NCI-H82 (cell line): ENCODE data around the gene HTN1.
"Not testable (repeated sequence)": the region's sequence is repeated elsewhere in the genome, so short reads cannot be mapped to it uniquely, and the experiment has no call there.

Experiments used
- DNase-seq: peaks from one replicate; lab custom pipeline; 2025; lab: John Stamatoyannopoulos, UW

Gene HTN1

DNA sequence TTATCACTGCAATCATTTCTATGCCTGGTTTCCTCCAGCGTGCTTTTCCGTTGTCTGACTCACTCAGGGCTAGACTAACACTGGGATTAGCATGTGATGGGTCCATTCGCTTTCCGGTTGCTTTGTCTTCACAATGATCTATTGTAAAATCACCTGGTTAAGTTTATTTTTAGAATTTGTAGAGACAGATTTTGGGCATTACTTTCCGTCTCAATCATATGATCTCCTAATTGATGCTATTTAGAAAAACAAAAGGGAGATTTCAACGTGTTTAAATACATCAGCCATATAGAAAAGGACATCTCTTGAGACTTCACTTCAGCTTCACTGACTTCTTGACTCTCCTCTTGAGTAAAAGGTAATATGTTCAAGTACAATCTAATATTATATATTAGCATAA lies at the start of gene HTN1:
TSS of gene HTN1 (plus strand) at position 301 of the 400 bp plus-strand sequence. CDS start 2,639 bp downstream, outside the sequence.
- DNase-seq, result not testable (repeated sequence)

- DNase-seq, result no peak
These were observed 49.5 kb upstream of the HTN1 start for GRCh38 chr4:70000711-70001110.

- DNase-seq, result no peak
These were observed 47.7 kb upstream of the HTN1 start for GRCh38 chr4:70002507-70002906.

DNA sequence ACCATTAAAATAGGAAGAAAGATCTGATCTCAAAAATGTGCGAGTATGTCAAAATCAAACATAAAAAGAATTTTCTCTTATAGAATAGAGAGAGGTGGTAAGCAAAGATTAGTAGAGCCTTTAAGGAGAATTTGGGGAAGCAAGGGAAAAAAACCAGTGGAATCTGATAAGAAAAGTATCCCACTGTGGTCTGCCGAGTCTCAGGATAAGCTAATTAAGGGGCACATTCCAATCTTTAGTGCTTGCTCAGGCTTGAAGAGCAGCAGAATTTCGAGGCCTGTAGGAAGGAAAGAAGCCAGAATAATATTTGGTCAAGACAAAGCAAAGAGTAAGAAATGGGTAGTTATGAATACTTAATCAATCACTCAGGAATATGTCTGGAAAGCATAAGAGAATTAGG lies 41.5 kb upstream of the HTN1 start:
- DNase-seq, result no peak

DNA sequence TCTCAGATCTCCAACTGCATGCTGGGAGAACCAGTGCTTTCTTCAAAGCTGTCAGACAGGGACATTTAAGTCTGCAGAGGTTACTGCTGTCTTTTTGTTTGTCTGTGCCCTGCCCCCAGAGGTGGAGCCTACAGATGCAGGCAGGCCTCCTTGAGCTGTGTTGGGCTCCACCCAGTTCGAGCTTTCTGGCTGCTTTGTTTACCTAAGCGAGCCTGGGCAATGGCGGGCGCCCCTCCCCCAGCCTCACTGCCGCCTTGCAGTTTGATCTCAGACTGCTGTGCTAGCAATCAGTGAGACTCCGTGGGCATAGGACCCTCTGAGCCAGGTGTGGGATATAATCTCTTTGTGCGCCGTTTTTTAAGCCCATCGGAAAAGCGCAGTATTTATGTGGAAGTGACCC lies 31.2 kb upstream of the HTN1 start:
- not testable (repeated sequence) for DNase-seq

GRCh38 chr4:70023218-70023617 lies 27.0 kb upstream of the HTN1 start:
- DNase-seq, result no peak

GRCh38 chr4:70027011-70027410 lies 23.2 kb upstream of the HTN1 start:
- DNase-seq, result no peak

- DNase-seq, result not testable (repeated sequence)
These were observed 22.1 kb upstream of the HTN1 start, which contains the start of gene HTN3 for GRCh38 chr4:70028159-70028558. HTN3 (plus strand) TSS chr4:70028459; CDS start chr4:70030741, 2,282 bp downstream.

- DNase-seq, result not testable (repeated sequence)
These were observed 12.7 kb upstream of the HTN1 start for GRCh38 chr4:70037559-70037958.

DNA sequence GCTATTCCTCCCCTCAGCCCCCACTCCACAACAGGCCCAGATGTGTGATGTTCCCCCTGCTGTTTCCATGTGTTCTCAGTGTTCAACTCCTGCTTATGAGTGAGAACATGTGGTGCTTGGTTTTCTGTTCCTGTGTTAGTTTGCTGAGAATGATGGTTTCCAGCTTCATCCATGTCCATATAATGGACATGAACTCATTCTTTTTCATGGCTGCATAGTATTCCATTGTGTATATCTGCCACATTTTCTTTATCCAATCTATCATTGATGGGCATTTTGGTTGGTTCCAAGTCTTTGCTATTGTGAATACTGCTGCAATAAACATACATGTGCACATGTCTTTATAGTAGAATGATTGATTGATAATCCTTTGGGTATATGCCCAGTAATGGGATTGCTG lies 10.3 kb upstream of the HTN1 start:
- DNase-seq, result not testable (repeated sequence)

DNA sequence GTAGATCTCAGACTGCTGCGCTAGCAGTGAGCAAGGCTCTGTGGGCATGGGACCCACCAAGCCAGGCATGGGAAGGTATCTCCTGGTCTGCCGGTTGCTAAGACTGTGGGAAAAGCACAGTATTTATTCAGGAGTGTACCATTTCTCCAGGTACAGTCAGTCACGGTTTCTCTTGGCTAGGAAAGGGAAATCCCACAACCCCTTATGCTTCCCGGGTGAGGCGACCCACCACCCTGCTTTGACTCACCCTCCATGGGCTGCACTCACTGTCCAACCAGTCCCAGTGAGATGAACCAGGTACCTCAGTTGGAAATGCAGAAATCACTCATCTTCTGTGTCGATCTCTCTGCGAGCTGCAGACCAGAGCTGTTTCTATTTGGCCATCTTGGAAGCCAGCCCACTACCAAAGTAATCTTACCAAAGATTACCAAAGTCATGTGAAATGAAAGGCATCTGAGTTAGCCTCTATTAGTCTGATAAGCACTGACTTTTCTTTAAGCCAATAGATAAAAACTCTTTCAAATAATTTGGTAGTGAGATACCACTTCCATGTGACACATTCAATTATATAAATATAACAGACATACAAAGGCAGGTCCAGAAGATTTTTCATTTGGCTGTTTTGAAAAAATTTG lies 8.5 kb upstream of the HTN1 start:
- no peak for DNase-seq

DNA sequence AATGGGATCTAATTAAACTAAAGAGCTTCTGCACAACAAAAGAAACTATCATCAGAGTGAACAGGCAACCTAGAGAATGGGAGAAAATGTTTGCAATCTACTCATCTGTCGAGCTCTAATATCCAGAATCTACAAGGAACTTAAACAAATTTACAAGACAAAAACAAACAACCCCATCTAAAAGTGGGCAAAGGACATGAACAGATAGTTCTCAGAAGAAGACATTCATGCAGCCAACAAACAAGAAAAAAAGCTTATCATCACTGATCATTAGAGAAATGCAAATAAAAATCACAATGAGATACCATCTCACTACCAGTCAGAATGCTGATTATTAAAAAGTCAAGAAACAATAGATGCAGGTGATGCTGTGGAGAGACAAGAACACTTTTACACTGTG lies 6.3 kb downstream of the HTN1 start:
- not testable (repeated sequence) for DNase-seq

DNA sequence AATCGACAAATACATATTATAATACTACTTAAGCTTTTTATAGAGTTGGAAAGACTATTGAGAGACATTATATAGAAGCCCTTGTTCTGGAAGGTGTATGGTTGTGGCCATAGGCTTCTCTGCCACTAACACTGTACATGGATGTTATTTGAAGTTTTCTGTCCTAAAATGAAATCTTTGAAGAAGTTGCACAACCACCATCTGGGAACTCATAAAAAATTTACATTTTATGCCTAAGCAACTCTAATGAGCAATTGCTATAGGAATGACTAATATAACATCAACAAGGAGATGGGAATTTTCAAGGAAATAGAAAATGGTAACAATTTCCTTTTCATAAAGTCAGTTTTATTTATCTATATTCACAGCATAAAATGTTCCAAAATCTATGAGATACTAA lies 7.4 kb downstream of the HTN1 start:
- no peak for DNase-seq

GRCh38 chr4:70059149-70059548 lies 8.9 kb downstream of the HTN1 start:
- DNase-seq, result no peak

GRCh38 chr4:70062000-70062399 lies 11.8 kb downstream of the HTN1 start:
- no peak for DNase-seq

DNA sequence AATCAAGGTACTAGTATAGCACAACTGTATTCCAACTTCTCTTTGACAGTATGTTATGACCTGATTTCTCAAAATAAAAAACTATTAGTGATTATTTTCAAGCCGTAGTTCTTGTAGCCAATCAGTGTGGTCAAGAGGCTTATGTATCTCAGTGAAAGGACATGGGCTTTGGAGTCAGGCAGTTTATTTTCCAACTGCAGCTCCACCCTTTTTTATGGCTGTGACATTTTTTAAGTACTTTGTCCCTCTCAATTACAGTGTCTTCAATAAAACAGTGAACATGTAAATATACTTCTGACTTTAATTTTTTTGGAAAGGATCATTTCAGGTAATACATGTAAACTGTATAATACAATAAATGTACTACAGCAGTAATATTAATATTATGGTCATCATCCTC lies 30.0 kb downstream of the HTN1 start:
- no peak for DNase-seq

GRCh38 chr4:70099206-70099605 lies 49.0 kb downstream of the HTN1 start:
- no peak for DNase-seq
